AG04450 (cell line): ENCODE results near the gene NOLC1. TPM values are rescaled to one million over a fixed set of nuclear protein-coding genes. Genes with fewer than 3 reads are reported as not detected.

Source experiments
- CTCF ChIA-PET: fragments of 300-600, 350-600 bp; formaldehyde crosslinking; extraction: SDS; loops from one replicate; lab custom pipeline; 2022; ENCODE audit warnings: antibody characterized with exemption, inconsistent platforms; lab: Charles Lee
- POLR2A ChIA-PET: fragments of 350-600 bp; formaldehyde crosslinking; extraction: SDS; loops from one replicate; lab custom pipeline; 2021; ENCODE audit warnings: antibody characterized with exemption, inconsistent platforms; lab: Yijun Ruan, JAX
- DNase-seq: peaks from one replicate; pipeline ENCODE4 v3.0.0-alpha.2; 2011; ENCODE audit warnings: low read depth, low spot score
- H3K27ac ChIP-seq: one replicate; pipeline ENCODE4 v1.5.1; 2012; ENCODE audit warnings: low read depth, low read length, control low read depth
- H3K27me3 ChIP-seq: one replicate; pipeline ENCODE4 v1.6.0; 2012; ENCODE audit warnings: low read length; ENCODE audit not compliant: control insufficient read depth, insufficient read depth
- H3K4me3 ChIP-seq: 2 replicates; pipeline ENCODE4 v1.5.1; 2011; ENCODE audit warnings: mild to moderate bottlenecking, low read depth, low read length, control low read depth
- H3K9me3 ChIP-seq: 2 replicates; pipeline ENCODE4 v1.5.1; 2012; ENCODE audit warnings: low read length; ENCODE audit not compliant: control insufficient read depth, insufficient read depth
- CTCF ChIP-seq: IDR thresholded peaks from 2 replicates; pipeline ENCODE4 v1.5.1; 2011; ENCODE audit warnings: low read depth, low read length, control low read depth, inconsistent platforms
- polyA plus RNA-seq: library from polyadenylated mRNA; depleted of rRNA; stranded (reverse); fragments of >200 nt; gene quantifications from 2 replicates; pipeline ENCODE4 v1.2.3, GENCODE V29; 2011

NOLC1 gene
- polyA plus RNA-seq, 1 experiment = 80.8 TPM

GRCh38 chr10:102141583-102142107, 10.5 kb upstream of the NOLC1 start:
- POLR2A ChIA-PET = interaction anchor here (1.4 kb wide), 1 partner anchor 9 kb away, joined by 3 read pairs; no protein-coding TSS in a partner anchor
- TF ChIP-seq CTCF = no peak

GRCh38 chr10:102146971-102147428, 5.2 kb upstream of the NOLC1 start:
- POLR2A ChIA-PET = interaction anchor here (1.6 kb wide), 1 partner anchor 9 kb away, joined by 4 read pairs; no protein-coding TSS in a partner anchor
- Histone ChIP-seq H3K27me3 (no peaks in the 10 kb centered on the region), H3K4me3 (no peak overlapping the region), H3K9me3 (no peaks in the 10 kb centered on the region; the same call in 1 of the 2 replicates), H3K27ac (no peak overlapping the region)
- no peak for DNase-seq
- TF ChIP-seq CTCF = no peak
- CTCF ChIA-PET = interaction anchor here (2.9 kb wide), 1 partner anchor 22 kb away, joined by 9 read pairs; no protein-coding TSS in a partner anchor

More at GRCh38 chr10:102141583-102142107, 10.5 kb upstream of the NOLC1 start:
- Histone ChIP-seq H3K27me3 (no peaks in the 10 kb centered on the region), H3K27ac (no peak overlapping the region), H3K9me3 (no peaks in the 10 kb centered on the region), H3K4me3 (no peak overlapping the region)
- CTCF ChIA-PET = interaction anchor here (0.6 kb wide), 1 partner anchor 12 kb away, joined by 7 read pairs; no protein-coding TSS in a partner anchor
- no peak for DNase-seq

GRCh38 chr10:102147561-102147960, 4.6 kb upstream of the NOLC1 start:
- POLR2A ChIA-PET = no interaction called here
- Histone ChIP-seq H3K27ac (no peak overlapping the region), H3K9me3 (no peaks in the 10 kb centered on the region; the same call in 1 of the 2 replicates), H3K4me3 (no peak overlapping the region), H3K27me3 (no peaks in the 10 kb centered on the region)
- CTCF ChIA-PET = interaction anchor here (2.9 kb wide), 1 partner anchor 22 kb away, joined by 9 read pairs; no protein-coding TSS in a partner anchor
- no peak for TF ChIP-seq CTCF
- DNase-seq = no peak

- H3K27me3 ChIP-seq = no peaks in the 10 kb centered on the region
- no peak overlapping the region for H3K4me3 ChIP-seq
- no peaks in the 10 kb centered on the region; the same call in 1 of the 2 replicates for H3K9me3 ChIP-seq
- no peak for DNase-seq
- H3K27ac ChIP-seq = no peak overlapping the region
- ChIA-PET CTCF (interaction anchor here (2.9 kb wide), 1 partner anchor 21 kb away, joined by 9 read pairs; no protein-coding TSS in a partner anchor), POLR2A (no interaction called here)
- TF ChIP-seq CTCF = no peak
Observed at GRCh38 chr10:102148275-102148674, 3.9 kb upstream of the NOLC1 start.
